WI38 (cell line): ENCODE results near the gene STX12.
"Not testable (repeated sequence)": the region's sequence is repeated elsewhere in the genome, so short reads cannot be mapped to it uniquely, and the experiment has no call there.

ENCODE experiments used
- H3K4me3 ChIP-seq: 2 replicates; pipeline ENCODE4 v1.5.1; 2011; ENCODE audit warnings: low read depth, mild to moderate bottlenecking, control low read depth, low read length
- TF ChIP-seq, protein P1 (sequence below): IDR thresholded peaks from 2 replicates; pipeline ENCODE4 v1.5.1; 2012; ENCODE audit warnings: low read depth, mild to moderate bottlenecking, control low read depth, low read length

STX12 gene

DNA sequence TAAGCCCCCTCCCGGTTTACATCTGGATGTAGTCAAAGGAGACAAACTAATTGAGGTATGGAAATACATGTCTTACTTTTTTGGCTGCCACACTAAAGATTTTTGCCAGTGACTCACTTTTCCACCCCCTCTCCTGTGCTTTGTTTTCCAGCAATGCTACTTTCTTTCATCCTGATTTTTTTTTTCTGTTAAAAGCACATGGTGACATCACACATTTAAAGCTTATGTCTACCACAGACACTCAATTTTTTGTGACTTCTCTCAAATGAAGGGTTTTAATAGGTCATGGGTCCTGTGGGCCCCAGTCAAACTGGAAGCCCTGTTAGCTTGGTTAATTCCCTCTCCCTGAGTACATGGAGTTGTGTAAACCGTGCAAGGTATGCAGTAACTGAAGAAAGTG is 59.7 kb downstream of the STX12 start:
- TF ChIP-seq, protein P1, sequence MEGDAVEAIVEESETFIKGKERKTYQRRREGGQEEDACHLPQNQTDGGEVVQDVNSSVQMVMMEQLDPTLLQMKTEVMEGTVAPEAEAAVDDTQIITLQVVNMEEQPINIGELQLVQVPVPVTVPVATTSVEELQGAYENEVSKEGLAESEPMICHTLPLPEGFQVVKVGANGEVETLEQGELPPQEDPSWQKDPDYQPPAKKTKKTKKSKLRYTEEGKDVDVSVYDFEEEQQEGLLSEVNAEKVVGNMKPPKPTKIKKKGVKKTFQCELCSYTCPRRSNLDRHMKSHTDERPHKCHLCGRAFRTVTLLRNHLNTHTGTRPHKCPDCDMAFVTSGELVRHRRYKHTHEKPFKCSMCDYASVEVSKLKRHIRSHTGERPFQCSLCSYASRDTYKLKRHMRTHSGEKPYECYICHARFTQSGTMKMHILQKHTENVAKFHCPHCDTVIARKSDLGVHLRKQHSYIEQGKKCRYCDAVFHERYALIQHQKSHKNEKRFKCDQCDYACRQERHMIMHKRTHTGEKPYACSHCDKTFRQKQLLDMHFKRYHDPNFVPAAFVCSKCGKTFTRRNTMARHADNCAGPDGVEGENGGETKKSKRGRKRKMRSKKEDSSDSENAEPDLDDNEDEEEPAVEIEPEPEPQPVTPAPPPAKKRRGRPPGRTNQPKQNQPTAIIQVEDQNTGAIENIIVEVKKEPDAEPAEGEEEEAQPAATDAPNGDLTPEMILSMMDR: no peak
- no peak overlapping the region for H3K4me3 ChIP-seq

DNA sequence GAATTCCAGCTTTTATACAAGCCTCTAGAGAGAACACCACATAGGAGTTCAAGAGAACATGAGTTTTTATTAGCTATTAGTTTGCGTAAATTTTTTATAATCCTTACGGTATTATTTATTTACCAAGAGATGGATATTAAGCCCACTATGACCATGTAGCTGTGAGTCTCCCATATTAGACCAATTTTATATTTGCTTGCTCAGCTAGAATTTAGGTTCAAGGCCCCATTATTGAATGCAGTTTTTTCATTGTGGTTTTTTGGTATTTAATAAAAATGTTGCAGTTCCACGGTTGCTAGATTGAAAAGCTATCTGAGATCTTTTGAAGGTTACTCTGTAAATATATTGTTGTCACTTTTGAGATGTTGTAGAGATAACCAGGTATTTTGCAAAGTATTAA is 60.5 kb downstream of the STX12 start:
- TF ChIP-seq, protein P1: no peak

DNA sequence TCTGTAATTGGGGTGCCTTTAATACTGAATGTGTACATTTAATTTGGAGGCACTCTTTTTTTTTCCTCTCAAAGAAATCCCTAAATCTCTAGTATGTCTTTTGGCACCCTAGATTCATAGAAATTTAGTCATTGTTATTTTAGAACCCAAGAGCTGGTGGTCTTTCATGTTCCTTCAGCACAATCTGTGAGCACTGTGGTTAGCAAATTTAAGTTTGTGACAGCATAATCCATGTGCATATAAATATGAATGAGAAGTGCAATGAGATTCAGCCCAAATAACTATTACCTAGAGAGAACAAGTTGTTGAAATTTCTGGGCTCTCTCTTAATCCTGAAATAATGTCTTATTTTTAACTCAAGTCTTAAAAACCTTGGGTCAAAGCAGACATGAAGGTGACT is 62.0 kb downstream of the STX12 start:
- H3K4me3 ChIP-seq: no peak overlapping the region
- TF ChIP-seq, protein P1: no peak

More for the DNA sequence above, 60.5 kb downstream of the STX12 start:
- H3K4me3 ChIP-seq: no peak overlapping the region

DNA sequence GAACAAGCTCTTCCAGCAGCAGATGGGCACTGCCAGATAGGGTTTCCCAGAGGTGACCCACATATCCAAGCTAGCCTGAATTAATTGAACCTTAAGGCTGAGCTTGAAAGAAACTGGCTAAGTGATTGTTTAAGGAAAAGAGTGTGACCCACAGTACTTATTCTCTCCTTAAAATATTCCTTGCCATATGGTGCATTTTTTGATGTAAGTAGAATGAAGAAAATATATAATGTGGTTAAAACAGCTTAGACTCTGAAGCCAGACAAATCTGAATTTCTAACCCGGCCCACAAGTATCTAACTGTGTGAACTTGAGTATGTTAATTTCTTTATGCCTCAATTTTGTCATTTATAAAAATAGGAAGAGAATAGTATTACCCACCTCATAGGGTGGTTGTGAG is 62.5 kb downstream of the STX12 start:
- TF ChIP-seq, protein P1: no peak
- H3K4me3 ChIP-seq: no peak overlapping the region

DNA sequence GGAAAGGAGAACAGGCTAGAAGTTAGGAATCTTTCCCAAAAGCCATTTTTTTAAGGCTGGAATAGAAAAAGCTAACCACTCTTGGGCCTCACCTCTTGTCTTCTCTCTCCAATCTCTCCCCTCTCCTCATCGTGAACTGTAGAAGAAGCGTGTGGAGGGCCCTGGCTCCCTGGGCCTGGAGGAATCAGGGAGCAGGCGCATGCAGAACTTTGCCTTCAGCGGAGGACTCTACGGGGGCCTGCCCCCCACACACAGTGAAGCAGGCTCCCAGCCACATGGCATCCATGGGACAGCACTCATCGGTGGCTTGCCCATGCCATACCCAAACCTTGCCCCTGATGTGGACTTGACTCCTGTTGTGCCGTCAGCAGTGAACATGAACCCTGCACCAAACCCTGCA is 76.9 kb downstream of the STX12 start:
- H3K4me3 ChIP-seq: no peak overlapping the region
- TF ChIP-seq, protein P1: no peak

DNA sequence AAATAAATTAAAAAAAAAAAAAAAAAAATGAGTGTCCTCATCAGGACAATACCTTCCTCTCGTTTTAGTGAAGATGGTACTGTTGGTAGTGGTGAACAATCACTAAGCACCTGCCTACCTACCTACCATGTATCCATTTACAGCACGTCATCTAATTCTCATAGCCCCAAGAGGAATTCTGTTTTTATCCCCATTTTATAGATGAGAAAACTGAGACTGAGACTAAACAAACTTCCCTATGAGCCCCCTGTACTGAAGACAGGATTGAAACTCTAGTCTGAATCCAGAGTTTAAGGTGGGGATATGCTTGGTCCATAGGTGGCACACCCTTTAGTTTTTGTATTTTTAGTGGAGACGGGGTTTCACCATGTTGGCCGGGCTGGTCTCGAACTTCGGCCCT is 82.1 kb downstream of the STX12 start:
- no peak overlapping the region for H3K4me3 ChIP-seq
- TF ChIP-seq, protein P1: no peak

DNA sequence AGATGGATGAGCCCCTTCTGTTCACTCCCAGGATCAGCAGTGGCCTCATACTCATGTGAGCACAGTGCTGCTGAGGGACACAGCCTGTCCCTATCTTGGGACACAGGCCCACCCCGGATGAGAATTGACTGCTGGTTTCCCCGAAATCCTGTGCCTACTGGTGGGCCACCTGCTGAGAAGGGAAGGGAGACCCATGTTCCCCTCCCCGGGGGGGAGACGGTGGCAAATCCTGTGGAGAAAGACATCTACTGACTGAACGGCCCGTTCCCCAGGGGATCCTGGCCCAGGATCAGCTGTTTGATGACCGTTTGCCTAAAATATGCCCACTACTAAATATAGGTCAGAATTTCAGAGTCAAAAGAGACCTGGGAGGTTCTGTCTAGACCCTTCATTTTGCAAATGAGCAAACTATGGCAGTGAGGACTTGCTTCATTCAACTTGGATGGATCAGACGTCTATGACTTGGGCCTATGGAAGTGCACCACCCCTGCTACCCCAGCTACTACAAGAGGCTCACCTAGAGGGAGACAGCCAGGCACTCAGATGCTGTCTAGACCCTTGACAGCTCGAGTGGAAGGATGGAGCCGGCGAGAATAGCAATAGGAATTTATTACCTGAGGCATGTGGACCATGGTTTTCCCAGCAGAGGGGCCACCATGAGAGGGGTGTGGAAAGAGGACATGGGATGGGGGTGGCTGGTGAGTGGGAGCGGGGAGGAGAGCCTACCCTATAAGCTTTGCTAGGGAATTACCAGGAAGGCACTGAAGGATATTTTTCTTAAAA is 83.7 kb downstream of the STX12 start:
- TF ChIP-seq, protein P1: no peak
- H3K4me3 ChIP-seq: no peak overlapping the region

DNA sequence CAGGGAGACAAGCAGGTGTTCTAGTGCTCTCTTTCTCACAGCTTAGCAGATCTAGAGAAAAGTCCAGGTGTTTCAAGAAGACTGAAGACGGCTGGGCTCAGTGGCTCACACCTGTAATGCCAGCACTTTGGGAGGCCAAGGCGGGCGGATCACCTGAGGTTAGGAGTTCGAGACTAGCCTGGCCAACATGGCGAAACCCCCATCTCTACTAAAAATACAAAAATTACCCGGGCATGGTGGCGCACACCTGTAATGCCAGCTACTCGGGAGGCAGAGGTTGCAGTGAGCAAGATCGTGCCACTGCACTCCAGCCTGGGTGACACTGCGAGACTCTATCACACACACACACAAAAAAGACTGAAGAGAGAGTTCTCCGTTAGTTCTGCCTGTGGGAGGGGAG is 84.5 kb downstream of the STX12 start:
- H3K4me3 ChIP-seq: not testable (repeated sequence)
